Measurements from ENCODE around the gene NBPF12. TPM values are rescaled to one million over a fixed set of nuclear protein-coding genes. Genes with fewer than 3 reads are reported as not detected.
"Not testable (repeated sequence)": the region's sequence is repeated elsewhere in the genome, so short reads cannot be mapped to it uniquely, and the experiment has no call there.

NBPF12 gene
- total RNA-seq, 1 donor: 6.0 TPM

DNA sequence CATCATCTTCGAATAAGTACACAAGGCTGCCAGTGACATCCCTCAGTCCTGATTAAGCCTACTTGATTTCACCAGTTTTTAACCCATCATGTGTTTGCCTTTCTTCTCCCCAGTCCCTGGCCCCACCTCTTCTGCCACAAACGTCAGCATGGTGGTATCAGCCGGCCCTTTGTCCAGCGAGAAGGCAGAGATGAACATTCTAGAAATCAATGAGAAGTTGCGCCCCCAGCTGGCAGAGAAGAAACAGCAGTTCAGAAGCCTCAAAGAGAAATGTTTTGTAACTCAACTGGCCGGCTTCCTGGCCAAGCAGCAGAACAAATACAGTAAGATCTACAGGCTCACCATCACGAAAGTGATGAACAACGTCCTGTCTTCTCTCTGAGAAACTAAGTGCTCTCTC lies 28.2 kb downstream of the NBPF12 start:
- peak; percentile 1 for DNase-seq (ENCODE audit: low read depth)
- not testable (repeated sequence) for H3K4me3 ChIP-seq (ENCODE audit: low read depth, low read length)
- TF ChIP-seq, protein P1, sequence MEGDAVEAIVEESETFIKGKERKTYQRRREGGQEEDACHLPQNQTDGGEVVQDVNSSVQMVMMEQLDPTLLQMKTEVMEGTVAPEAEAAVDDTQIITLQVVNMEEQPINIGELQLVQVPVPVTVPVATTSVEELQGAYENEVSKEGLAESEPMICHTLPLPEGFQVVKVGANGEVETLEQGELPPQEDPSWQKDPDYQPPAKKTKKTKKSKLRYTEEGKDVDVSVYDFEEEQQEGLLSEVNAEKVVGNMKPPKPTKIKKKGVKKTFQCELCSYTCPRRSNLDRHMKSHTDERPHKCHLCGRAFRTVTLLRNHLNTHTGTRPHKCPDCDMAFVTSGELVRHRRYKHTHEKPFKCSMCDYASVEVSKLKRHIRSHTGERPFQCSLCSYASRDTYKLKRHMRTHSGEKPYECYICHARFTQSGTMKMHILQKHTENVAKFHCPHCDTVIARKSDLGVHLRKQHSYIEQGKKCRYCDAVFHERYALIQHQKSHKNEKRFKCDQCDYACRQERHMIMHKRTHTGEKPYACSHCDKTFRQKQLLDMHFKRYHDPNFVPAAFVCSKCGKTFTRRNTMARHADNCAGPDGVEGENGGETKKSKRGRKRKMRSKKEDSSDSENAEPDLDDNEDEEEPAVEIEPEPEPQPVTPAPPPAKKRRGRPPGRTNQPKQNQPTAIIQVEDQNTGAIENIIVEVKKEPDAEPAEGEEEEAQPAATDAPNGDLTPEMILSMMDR (IDR thresholded peaks at IDR 0.05; ENCODE audit: insufficient read depth, low read depth, low read length): peak; percentile 42

- not testable (repeated sequence) for DNase-seq (ENCODE audit: low read depth); H3K4me3 ChIP-seq (ENCODE audit: low read depth, low read length)
Observed at GRCh38 chr1:146970656-146971055, 32.5 kb downstream of the NBPF12 start.

- DNase-seq (ENCODE audit: low read depth); H3K4me3 ChIP-seq (ENCODE audit: low read depth, low read length): not testable (repeated sequence)
- TF ChIP-seq, protein P1 (IDR thresholded peaks at IDR 0.05; ENCODE audit: insufficient read depth, low read depth, low read length): peak; percentile 11
Observed at GRCh38 chr1:146972681-146973080, 34.6 kb downstream of the NBPF12 start.

- H3K4me3 ChIP-seq (ENCODE audit: low read depth, low read length); DNase-seq (ENCODE audit: low read depth): not testable (repeated sequence)
Observed at GRCh38 chr1:146985855-146986254, 47.7 kb downstream of the NBPF12 start.

DNA sequence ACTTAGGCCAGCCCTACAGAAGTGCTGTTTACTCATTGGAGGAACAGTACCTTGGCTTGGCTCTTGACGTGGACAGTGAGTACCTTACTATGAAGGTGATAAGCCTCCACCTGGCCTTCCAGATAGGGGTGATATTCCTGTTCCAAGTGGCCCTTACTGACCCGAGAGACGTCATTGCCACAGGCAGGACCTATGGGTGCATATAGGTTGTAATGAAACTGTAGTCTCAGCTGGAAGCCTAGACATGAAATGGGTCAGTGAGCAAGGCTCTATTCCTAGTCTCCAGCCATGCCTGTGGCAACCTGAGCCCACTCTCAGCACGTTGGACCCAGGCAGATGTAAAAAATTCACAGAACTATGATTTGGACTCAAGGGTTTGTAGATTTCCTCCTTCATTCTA lies 48.3 kb downstream of the NBPF12 start:
- not testable (repeated sequence) for DNase-seq (ENCODE audit: low read depth); H3K4me3 ChIP-seq (ENCODE audit: low read depth, low read length)

- not testable (repeated sequence) for H3K4me3 ChIP-seq (ENCODE audit: low read depth, low read length); DNase-seq (ENCODE audit: low read depth)
Observed at GRCh38 chr1:146987502-146987901, 49.4 kb downstream of the NBPF12 start.

GRCh38 chr1:146989455-146989854 lies 51.3 kb downstream of the NBPF12 start:
- not testable (repeated sequence) for H3K4me3 ChIP-seq (ENCODE audit: low read depth, low read length); DNase-seq (ENCODE audit: low read depth)

DNA sequence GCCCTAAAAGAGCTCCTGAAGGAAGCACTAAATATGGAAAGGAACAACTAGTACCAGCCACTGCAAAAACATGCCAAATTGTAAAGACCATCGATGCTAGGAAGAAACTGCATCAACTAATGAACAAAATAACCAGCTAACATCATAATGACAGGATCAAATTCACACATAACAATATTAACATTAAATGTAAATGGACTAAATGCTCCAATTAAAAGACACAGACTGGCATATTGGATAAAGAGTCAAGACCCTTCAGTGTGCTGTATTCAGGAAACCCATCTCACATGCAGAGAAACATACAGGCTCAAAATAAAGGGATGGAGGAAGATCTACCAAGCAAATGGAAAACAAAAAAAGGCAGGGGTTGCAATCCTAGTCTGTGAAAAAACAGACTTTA lies 70.4 kb downstream of the NBPF12 start:
- not testable (repeated sequence) for DNase-seq (ENCODE audit: low read depth)

DNA sequence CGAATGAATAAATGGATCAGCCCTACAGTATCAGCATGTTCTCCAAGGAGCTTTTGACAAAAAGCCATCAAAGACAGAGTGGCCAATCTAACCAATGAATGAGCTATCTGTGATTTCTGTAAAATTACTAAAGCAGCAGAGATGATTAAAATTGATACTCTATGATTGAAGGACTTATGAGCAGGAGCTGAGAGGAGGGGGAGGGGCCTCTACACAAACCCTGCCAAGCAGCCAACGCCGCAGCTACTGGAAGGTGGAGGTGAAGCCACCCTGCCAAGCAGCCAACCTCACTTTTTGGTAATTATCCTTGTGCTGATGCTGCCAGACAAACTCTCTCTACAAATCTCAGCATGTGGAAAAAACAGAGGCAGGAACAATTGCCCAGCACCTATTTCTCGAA lies 88.9 kb downstream of the NBPF12 start:
- not testable (repeated sequence) for DNase-seq (ENCODE audit: low read depth); H3K4me3 ChIP-seq (ENCODE audit: low read depth, low read length)

More for the DNA sequence above, 70.4 kb downstream of the NBPF12 start:
- not testable (repeated sequence) for H3K4me3 ChIP-seq (ENCODE audit: low read depth, low read length)

- DNase-seq (ENCODE audit: low read depth): peak; percentile 15
- not testable (repeated sequence) for H3K4me3 ChIP-seq (ENCODE audit: low read depth, low read length)
Observed at GRCh38 chr1:147030066-147030653, 92.0 kb downstream of the NBPF12 start.

DNA sequence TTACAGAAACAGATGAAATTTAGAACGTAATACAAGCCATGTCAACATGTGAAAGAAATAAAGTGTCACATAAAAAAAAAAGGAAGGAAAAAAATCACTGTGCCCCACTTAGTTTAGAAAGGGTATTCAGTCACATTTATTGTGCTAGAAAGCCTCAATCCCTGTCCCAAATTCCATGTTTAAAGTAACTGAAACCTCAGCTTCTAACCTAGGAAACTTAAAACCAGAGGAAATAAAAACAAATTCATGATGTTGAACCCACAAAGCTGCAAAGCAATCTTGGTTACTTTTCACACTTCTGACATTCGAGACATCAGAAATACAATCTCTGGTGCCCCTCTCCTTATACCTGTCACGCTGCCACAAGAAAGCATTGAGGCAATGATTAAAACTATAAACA lies 101.8 kb downstream of the NBPF12 start:
- no peak for DNase-seq (ENCODE audit: low read depth)
- TF ChIP-seq, protein P1 (IDR thresholded peaks at IDR 0.05; ENCODE audit: insufficient read depth, low read depth, low read length): no peak
- H3K4me3 ChIP-seq (ENCODE audit: low read depth, low read length): no peak overlapping the region

GRCh38 chr1:147042891-147043290 lies 104.8 kb downstream of the NBPF12 start:
- not testable (repeated sequence) for DNase-seq (ENCODE audit: low read depth); H3K4me3 ChIP-seq (ENCODE audit: low read depth, low read length)

DNA sequence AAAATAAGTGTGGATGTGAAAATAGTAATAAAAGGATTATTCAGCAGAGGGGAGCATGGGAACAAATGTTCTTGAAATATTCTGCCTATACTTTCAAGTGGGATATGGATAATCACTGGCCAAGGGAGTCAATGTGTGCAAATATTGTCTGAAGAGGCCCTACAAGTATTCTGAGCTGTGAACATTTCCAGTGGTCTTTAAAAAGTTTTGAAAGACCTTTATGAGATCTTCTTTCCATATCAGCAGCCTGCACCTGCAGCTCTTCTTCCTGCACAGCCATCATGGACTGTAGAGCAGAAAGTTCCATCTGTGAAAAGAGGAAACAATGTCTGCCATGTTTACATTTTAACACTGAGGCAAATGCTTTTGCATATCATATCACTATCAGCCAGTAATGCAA lies 106.4 kb downstream of the NBPF12 start:
- not testable (repeated sequence) for DNase-seq (ENCODE audit: low read depth); H3K4me3 ChIP-seq (ENCODE audit: low read depth, low read length)
